GM19043 (cell line): ENCODE data around the gene B3GALT2.
"Not testable (repeated sequence)": the region's sequence is repeated elsewhere in the genome, so short reads cannot be mapped to it uniquely, and the experiment has no call there.

Source experiments
- ATAC-seq: cut with Tn5 transposase; IDR thresholded peaks from one replicate; pipeline ENCODE4 v1.9.1; 2021; ENCODE audit warnings: low read depth; ENCODE audit not compliant: unreplicated experiment

Gene B3GALT2

DNA sequence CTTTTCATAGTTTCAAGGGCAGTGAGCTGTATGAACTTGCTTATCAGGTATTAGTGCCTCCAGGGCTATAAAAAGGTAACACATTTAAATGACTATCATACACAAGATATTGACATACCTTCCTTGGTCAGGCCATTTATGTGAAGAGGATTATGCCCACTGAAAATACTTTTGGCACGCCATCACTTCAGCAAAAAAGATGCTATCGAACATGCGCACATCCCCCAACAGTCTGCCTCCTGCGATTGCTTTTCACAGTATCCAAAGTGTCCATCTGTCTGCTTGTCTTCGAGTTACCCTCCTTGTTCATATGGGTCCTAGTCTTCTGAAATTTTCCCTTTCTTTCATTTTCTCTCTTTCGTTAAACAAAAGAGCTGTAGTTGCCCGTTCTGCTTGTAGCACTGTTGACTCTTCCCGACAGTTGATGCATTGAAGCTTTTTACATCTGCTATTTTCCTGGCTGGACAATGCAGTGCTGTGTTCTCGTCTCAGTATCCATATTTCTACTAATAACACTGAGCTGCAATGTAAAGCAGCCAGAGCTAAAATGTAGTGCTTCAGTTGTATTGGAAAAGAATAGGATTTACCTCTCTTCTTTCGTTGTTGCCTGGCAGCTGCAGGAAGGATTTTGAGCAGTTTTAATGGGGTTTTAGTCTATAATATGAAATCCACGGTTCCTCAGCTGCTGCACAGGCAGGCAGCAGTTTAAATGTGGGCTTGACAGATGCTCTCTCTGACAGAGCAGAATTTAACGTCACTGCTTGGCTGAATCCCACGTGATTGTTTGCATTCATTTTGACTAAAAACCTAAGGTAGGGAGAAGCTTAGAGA lies at the start of gene B3GALT2:
B3GALT2 (minus strand) TSS at position 713 of the 831 bp plus-strand sequence. CDS start 5,051 bp downstream, outside the sequence.
- no peak for ATAC-seq

DNA sequence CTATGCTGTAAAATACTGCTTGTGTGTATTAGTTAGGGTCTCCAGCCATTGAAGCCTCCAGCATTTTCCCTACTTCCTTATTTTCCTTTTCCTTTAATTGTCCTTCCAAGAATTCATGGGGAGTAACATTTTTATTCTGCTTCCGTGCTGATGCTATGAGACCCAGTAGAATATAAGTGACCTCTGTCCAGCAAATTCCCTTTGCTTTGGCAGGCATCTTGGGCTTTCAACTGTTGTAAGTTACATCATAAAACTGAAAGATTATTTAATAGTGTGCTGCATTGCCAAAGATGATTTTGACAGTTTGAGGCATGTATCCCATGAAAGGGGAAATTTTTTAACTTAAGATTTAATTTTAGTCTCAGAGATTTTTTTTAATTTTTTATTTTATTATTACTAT lies 48.1 kb upstream of the B3GALT2 start:
- ATAC-seq, result no peak

DNA sequence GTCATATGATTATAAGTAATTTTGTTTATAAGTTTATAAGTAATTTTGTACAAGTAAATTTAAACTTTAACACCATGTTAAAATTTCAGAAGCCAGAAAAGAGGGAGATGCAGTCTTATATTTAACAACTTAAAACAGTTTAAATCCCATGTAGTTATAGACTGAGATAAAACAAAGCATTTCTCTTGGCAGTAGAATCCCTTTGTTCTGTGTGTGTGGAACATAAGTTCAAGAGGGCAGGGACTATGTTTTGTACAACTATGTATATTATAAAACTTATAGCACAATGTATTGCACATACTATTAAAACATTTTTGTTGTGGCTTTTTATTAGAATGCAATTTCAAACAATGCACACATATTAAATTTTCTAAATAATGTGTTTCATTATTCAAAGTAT lies 44.7 kb upstream of the B3GALT2 start:
- ATAC-seq, result not testable (repeated sequence)

GRCh38 chr1:193229136-193229535 lies 42.7 kb upstream of the B3GALT2 start:
- ATAC-seq, result no peak

- ATAC-seq, result no peak
Measured at GRCh38 chr1:193222056-193222615, 35.7 kb upstream of the B3GALT2 start.

GRCh38 chr1:193221651-193222050 lies 35.2 kb upstream of the B3GALT2 start:
- no peak for ATAC-seq

DNA sequence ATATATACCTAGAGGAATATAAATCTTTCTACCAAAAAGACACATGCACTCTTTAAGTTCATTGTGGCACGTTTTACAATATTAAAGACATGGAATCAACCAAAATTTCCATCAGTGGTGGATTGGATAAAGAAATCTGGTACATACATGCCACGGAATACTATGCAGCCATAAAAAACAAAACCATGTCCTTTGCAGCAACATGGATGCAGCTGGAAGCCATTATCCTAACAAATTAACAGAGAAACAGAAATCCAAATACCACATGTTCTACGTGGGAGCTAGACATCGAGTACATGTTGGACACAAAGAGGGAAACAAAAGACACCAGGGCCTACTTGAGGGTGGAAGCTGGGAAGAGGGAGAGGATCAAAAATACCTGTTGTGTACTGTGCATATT lies 33.0 kb upstream of the B3GALT2 start:
- no peak for ATAC-seq

- no peak for ATAC-seq
Measured at GRCh38 chr1:193216920-193217319, 30.5 kb upstream of the B3GALT2 start.

DNA sequence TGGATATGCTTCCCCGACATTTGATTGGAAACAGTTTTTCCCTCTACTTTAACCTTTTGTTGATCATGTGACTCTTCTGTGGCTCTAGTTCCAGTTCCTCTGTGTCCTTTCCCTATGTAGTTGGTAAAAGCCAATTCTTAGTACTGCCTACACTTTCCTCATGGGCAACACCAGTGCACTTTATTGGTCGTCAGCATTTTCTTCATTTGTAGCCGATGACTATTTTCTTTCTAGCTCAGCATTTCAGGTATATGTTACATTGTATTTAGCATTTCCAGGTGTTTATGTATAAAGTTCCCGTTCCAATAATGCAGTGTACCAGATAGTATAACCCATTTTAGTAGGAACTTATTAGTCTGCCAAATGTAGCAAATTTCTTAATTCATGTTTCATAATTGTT lies 27.6 kb upstream of the B3GALT2 start:
- no peak for ATAC-seq

- ATAC-seq, result no peak
Measured at GRCh38 chr1:193212637-193213036, 26.2 kb upstream of the B3GALT2 start.

GRCh38 chr1:193211539-193211938 lies 25.1 kb upstream of the B3GALT2 start:
- peak; percentile 71 for ATAC-seq

GRCh38 chr1:193210996-193211395 lies 24.6 kb upstream of the B3GALT2 start:
- ATAC-seq, result no peak

- no peak for ATAC-seq
Measured at GRCh38 chr1:193201021-193201420, 14.6 kb upstream of the B3GALT2 start.

DNA sequence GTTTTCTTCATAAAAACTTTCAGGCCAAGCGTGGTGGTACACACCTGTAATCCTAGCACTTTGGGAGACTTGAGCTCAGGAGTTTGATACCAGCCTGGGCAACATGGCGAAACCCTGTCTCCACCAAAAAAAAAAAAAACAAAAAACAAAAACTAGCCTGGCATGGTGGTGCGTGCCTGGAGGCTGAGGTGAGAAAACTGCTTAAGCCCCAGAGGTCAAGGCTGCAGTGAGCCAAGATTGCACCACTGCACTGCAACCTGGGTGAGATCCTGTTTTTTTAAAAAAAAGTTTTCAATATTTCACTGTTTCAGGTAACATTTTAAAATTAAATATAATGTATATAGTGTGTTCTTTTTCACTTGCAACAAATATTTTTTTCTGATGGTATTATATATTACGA lies 13.5 kb upstream of the B3GALT2 start:
- ATAC-seq, result no peak

DNA sequence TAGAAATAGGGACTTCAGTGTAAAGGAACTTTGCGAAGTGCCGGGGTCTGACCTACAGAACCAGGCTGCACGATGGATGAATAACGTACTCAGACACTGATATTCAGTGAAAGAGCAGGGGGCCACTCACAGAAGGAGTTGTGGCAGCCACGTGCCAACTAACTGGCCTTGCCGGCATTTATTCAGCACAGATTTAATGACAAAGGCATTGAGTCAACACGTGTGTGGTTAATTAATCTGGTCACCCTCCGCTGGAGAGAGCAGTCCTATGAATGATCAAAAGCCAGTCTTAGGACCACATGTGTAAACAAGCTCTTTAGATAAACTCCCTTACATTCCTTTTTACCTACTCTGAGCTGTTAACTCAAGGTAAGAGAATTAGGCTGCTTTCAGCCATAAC lies 6.2 kb upstream of the B3GALT2 start:
- ATAC-seq, result no peak

DNA sequence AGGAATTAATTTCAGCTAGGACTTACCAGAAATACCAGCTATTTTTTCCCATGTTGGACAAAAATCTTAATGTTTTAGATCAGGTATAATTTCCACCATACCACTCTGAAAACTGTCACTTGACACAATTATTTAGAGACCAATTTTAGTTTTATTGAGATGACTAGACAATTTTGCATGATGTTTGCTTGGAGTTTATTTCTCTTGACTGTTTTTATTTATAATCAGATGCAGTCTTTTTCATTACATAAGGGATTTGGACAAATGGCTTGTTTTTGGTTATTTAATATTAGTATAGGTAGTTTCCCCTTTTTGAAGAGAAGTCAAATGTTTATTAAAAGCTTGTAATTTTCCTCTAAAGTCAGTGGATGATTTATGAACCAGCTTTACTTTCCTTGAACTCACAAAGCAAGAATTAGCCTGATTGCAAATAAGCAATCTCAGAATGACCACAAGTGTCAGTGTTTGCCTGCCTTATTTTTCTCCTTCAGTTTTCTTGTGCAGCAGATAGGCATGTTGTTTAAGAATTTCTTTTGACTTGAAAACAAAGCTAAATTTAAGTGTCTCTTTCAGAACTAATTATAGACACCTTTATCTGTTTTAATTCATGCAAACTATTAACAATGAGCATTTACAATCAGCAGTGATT lies 3.8 kb upstream of the B3GALT2 start:
- ATAC-seq, result no peak

DNA sequence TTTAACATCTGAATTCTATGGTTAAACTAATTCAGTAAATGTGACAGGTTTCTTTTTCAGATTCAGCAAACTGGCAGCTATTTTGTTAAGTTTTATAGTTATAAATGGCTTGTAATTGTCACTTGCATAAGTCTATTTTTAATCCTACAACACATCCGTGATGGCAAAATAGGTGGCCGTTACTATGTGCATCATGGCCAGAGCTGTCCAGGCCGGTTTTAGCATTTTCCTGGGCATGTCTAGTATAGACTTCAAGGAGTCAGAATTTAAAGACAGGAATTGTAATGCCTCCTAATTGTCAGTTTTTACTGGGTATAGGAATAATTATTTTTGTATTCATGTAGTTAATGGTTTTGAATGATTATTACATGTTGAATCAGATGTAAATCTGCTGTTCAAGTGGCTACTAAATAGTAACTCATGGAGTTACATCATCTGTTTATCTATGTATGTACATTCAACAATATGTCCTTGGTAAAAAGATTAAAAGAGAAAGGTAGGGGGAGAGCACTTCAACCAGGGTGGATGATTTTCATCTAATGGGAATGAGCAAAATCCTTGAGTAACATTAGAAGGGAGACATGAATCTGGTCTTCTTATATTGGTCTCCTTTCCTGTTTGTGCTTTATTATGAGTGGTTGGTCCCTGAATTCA lies 3.2 kb upstream of the B3GALT2 start:
- ATAC-seq, result no peak

DNA sequence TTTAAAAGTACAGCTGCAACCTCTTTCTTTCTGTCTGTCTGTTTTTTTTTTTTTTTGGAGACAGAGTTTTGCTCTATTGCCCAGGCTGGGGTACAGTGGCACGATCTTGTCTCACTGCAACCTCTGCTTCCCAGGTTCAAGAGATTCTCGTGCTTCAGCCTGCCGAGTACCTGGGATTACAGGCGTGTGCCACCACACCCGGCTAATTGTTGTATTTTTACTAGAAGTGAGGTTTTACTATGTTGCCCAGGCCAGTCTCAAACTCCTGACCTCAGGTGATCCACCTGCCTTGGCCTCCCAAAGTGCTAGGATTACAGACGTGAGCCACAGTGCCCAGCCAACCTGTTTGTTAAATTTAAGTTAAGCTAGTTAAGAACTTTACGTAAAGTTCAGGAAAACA lies 2.5 kb upstream of the B3GALT2 start:
- not testable (repeated sequence) for ATAC-seq

DNA sequence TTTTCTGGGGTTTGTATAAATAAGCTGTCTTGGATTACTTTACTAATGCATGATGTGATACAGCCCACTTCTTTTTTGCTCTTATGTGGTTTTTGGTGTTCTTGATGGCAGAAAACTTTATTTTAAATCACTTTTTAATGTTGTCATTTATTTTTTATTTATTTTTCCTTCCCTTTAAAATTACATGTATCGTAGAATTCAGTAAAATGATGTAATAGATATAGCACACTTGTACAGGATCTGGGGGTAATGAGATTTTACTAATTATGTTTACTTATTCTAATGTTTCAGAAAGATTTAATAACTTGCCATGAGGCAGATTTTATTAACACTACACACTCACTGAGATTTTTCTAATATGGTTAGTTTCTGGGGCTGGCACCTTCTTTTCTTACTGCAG lies 701 bp upstream of the B3GALT2 start:
- ATAC-seq, result no peak

- ATAC-seq, result no peak
Measured at GRCh38 chr1:193185211-193185610, 1.2 kb downstream of the B3GALT2 start.

DNA sequence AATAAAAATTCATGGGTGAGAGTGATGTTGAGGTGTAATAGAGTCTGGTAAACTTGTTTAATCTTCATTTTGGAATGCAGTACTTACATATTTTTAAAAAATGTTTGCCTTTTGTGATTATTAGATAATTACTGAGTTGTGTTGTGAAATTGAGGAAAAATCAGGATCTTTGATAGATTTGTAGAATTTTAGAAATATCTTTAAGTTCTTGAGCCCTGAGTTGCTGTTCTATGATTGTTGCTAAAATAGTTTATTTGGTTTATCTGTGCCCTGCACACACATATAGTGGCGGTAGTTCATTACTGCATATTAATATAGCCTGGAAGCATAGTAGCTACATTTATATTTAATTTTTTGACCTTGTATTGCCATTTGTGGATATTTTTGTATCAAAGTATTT lies 1.6 kb downstream of the B3GALT2 start:
- no peak for ATAC-seq
